Heart right ventricle (tissue), 16 donors: ENCODE data around the gene SLC35A1. TPM values are rescaled to one million over a fixed set of nuclear protein-coding genes. Genes with fewer than 3 reads are reported as not detected.

ENCODE experiments used
- ATAC-seq, 8 donors: fragments of 200-7000 bp; cut with Tn5 transposase; one replicate each; pipeline ENCODE4 v1.9.1; 2020; ENCODE audit warnings: mild to moderate bottlenecking in 8 of 8, moderate library complexity in 8 of 8, moderate number of reproducible peaks in 1 of 8
- DNase-seq, 2 donors: peaks; one replicate each; pipeline ENCODE4 v3.0.0-alpha.2; 2020
- H3K27ac ChIP-seq, 10 donors: fragments of 200-600 bp; sonication (generic) in 2 of 10; one replicate each; pipeline versions ENCODE4 v1.5.0 to v1.8.0; 2020 to 2022; ENCODE audit warnings: mild to moderate bottlenecking in 3 of 10
- H3K27me3 ChIP-seq, 7 donors: fragments of 200-600 bp; one replicate each; pipeline ENCODE4 v1.8.0; 2021 to 2022; ENCODE audit warnings: mild to moderate bottlenecking in 2 of 7
- H3K36me3 ChIP-seq, 9 donors: fragments of 200-600 bp; sonication (generic) in 1 of 9; one replicate each; pipeline versions ENCODE4 v1.5.0 to v1.8.0; 2020 to 2022; ENCODE audit warnings: mild to moderate bottlenecking in 2 of 9
- H3K4me1 ChIP-seq, 9 donors: fragments of 200-600 bp; sonication (generic) in 1 of 9; one replicate each; pipeline versions ENCODE4 v1.5.0 to v1.8.0; 2020 to 2022; ENCODE audit warnings: mild to moderate bottlenecking in 4 of 9
- H3K4me3 ChIP-seq, 10 donors: fragments of 200-600 bp; sonication (generic) in 2 of 10; one replicate each; pipeline versions ENCODE4 v1.5.0 to v1.8.0; 2020 to 2022; ENCODE audit warnings: mild to moderate bottlenecking in 7 of 10, moderate library complexity in 2 of 10
- H3K9me3 ChIP-seq, 11 donors: fragments of 200-600 bp in 10 of 11; sonication (generic) in 2 of 11; one replicate each; pipeline versions ENCODE4 v1.5.0 to v1.8.0; 2013 to 2022; ENCODE audit warnings: mild to moderate bottlenecking in 2 of 11, control low read depth in 1 of 11, moderate library complexity in 1 of 11
- WGBS, 2 donors: extraction: QIAGEN DNeasy Blood & Tissue Kit; methylation state at CpG; one replicate each; pipeline ENCODE4 v1.1.7; 2013; ENCODE audit warnings: inconsistent platforms in 1 of 2; 5-methylcytosine and 5-hydroxymethylcytosine counted together
- intact Hi-C, 10 donors: fragments of 100-400 bp; cut with DNase I; formaldehyde crosslinking; loops; one replicate each; pipeline versions ENCODE4 v1.11.1 to v1.14.2; 2022
- long read RNA-seq, 3 donors: library from polyadenylated mRNA; unstranded; transcript quantifications; one replicate each; pipeline ENCODE4 v2.0.0, GENCODE V29; 2020 to 2021
- polyA plus RNA-seq, 2 donors: library from polyadenylated mRNA; stranded (reverse); fragments of 200-250 nt; gene quantifications; one replicate each; pipeline ENCODE4 v1.2.3, GENCODE V29; 2013
- total RNA-seq, 10 donors: library from RNA; stranded (reverse); fragmentation: NEBNext Ultra II Directional in 3 of 10; extraction: Animal tissue kit (Norgen Biotek cat#: 25700) in 3 of 10; gene quantifications; one replicate each; pipeline versions ENCODE4 v1.2.1 to v1.2.4, GENCODE V29; 2021 to 2023
- TF ChIP-seq, protein P1 (sequence below), 9 donors: fragments of 200-600 bp; sonication (generic) in 2 of 9; IDR thresholded peaks; one replicate each; pipeline versions ENCODE4 v1.5.0 to v1.8.0; 2021 to 2022; ENCODE audit warnings: antibody characterized with exemption in 9 of 9, mild to moderate bottlenecking in 5 of 9, moderate library complexity in 1 of 9
- donor health status: Arrhythmogenic right ventricular cardiomyopathy.
- donor health status: ischemic (EF 13 %, LVEDD 7.1; RV severe dilation, severe dysfunction).
- donor health status: healthy with polysubstance abuse.
- donor health status: DM: no; HTN: yes; CAD: no.
- donor health status: DM: no; HTN: no; CAD: no.
- donor health status: ischemic (EF 25% LVEDD 6.9; RV normal size, moderate dysfunction).
- donor health status: ischemic (EF 25% LVEDD 5.7; RV mildly dilated, moderate dysfunction).
- donor health status: healthy.
- donor health status: DM: yes; HTN: yes; CAD: no.
- donor health status: Ischemic cardiomyopathy.
- donor health status: ischemic (EF 35%, LVEDD 5.7; RV mildly dilated, moderate dysfunction).
- donor health status: nonischemic (EF 11% LVEDD 7.7; RV severe dilation, severe dysfunction).
- donor health status: DM: yes; HTN: yes; CAD: no.
- donor health status: PGD.
- donor health status: ischemic (EF 29% LVEDD 5.4; RV normal size, mild dysfunction).
- donor health status: nonischemic (EF 23%, LVEDD 6.1; RV moderate dilation, normal function).

Gene SLC35A1, protein sequence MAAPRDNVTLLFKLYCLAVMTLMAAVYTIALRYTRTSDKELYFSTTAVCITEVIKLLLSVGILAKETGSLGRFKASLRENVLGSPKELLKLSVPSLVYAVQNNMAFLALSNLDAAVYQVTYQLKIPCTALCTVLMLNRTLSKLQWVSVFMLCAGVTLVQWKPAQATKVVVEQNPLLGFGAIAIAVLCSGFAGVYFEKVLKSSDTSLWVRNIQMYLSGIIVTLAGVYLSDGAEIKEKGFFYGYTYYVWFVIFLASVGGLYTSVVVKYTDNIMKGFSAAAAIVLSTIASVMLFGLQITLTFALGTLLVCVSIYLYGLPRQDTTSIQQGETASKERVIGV
- total RNA-seq: 10 to 100 TPM in 4 of 10 donors, 1 to 10 TPM in 6; 7.0 to 13.2 (median 9.7) TPM
- 10 to 100 TPM in 1 of 2 donors, 1 to 10 TPM in 1; 9.9 to 23.0 TPM for polyA plus RNA-seq
- long read RNA-seq, donor 1, transcript SLC35A1-201 (8 exons, 1,851 nt): major isoform, 9 of 10 reads
- long read RNA-seq, donor 1, partial matches to known transcripts: 0 of 10 reads
- long read RNA-seq, donor 1, other reads (novel, unspliced or antisense): 1 of 10 reads
- long read RNA-seq, donor 2, transcript SLC35A1-201 (8 exons, 1,851 nt): major isoform, 13 of 16 reads
- long read RNA-seq, donor 2, partial matches to known transcripts: 2 of 16 reads
- long read RNA-seq, donor 2, other reads (novel, unspliced or antisense): 1 of 16 reads
- long read RNA-seq, donor 3, transcript SLC35A1-201 (8 exons, 1,851 nt): major isoform, 19 of 30 reads
- long read RNA-seq, donor 3, partial matches to known transcripts: 1 of 30 reads
- long read RNA-seq, donor 3, other reads (novel, unspliced or antisense): 10 of 30 reads

DNA sequence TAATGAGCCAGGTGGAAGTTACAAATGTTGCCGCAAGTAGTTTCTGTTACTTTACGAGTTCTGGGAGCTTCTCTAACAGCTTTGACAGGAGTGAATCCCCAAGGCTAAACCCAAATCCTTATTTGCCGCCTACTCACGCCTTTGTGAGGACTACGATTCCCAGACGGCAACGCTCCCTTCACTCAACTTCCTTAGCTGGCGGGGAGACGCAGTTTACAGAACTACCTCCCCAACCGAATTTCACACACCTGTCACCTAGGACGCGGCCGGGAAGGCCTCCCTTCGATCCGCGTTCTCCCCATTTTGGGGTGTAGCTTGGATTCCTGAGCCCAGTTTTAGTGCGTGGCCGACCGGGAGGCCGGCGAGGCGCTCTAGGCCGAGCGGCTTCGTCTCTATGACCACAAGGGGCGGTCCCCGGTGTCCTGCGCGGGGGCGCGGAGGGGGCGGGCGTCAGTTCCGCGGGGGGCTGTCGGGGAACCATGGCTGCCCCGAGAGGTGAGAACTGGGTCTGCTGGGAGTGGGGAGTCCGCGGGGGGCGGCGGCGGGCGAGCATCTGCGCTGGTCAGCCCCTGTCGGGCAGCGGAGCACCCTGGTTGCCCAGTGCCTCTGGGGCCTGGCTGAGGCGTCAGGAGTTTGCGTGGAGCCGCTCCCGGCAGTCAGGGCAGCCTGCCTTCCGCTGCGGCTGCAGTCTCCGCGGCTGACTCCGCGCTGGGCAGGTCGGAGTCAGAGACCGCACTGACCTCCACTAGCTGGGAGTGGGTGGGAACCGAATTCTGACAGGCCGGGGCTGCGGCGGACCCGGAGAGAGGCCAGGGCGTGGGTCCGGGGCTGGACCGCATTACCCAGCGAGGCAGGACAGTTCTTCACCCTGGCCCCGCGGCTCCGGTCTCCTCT lies at the start of gene SLC35A1:
Gene SLC35A1, plus strand, starts transcription at position 450 of the 894 bp plus-strand sequence. Its CDS starts 30 bp downstream, at position 480.
- Histone ChIP-seq H3K36me3 (peaks cover 0 to 7% (median 0%) of the 10 kb centered on the region in 9 donors), H3K27me3 (peaks cover 0 to 4% (median 0%) of the 10 kb centered on the region in 7 donors), H3K9me3 (no peaks in the 10 kb centered on the region), H3K27ac (peak within 1 kb of the TSS; percentile 74 to 99 (median 95)), H3K4me1 (peaks cover 2 to 13% (median 9%) of the 10 kb centered on the region in 9 donors), H3K4me3 (peak within 1 kb of the TSS; percentile 55 to 94 (median 86))
- peak; percentile 88 for DNase-seq
- intact Hi-C loops: loop anchor here in 5 of 10 donors (5.0 to 10.0 kb wide), 6 partner anchors 60 to 222 kb away; partner anchors contain the start of genes CFAP206 (in 1 of the 5) and SMIM8 (in 1 of the 5)
- peak; percentile 99 to 100 (median 99) for ATAC-seq
- WGBS, 2 donors: 1% methylated on average over 66 to 70 of the region's 70 CpGs
- TF ChIP-seq, protein P1, sequence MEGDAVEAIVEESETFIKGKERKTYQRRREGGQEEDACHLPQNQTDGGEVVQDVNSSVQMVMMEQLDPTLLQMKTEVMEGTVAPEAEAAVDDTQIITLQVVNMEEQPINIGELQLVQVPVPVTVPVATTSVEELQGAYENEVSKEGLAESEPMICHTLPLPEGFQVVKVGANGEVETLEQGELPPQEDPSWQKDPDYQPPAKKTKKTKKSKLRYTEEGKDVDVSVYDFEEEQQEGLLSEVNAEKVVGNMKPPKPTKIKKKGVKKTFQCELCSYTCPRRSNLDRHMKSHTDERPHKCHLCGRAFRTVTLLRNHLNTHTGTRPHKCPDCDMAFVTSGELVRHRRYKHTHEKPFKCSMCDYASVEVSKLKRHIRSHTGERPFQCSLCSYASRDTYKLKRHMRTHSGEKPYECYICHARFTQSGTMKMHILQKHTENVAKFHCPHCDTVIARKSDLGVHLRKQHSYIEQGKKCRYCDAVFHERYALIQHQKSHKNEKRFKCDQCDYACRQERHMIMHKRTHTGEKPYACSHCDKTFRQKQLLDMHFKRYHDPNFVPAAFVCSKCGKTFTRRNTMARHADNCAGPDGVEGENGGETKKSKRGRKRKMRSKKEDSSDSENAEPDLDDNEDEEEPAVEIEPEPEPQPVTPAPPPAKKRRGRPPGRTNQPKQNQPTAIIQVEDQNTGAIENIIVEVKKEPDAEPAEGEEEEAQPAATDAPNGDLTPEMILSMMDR (IDR thresholded peaks at IDR 0.05): peak in 8 of 9 donors; percentile 6 to 34 (median 28)

DNA sequence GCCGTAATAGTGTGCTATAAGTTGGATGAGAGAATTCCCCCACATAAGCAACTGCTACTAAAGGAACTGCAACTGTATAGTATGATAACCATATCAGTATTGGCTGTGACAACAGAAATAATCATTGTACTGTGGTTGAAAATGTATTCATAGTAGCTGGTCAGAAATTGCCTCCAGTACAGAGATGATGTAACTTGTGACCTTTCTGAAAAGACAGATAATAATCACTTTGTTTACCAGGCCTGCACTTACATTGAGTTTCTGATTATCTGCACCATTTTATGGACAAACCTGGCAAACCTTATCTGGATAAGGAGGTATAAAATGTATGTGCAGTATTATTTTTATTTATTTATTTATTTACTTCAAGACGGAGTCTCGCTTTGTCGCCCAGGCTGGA lies 46.0 kb upstream of the SLC35A1 start:
- no peaks in the 10 kb centered on the region for H3K27me3 ChIP-seq
- no peak overlapping the region for H3K27ac ChIP-seq
- TF ChIP-seq, protein P1 (IDR thresholded peaks at IDR 0.05): no peak
- intact Hi-C loops: no loop called here
- WGBS, 2 donors: 92 to 95% methylated on average over 4 of the region's 4 CpGs
- no peaks in the 10 kb centered on the region for H3K9me3 ChIP-seq
- no peaks in the 10 kb centered on the region for H3K36me3 ChIP-seq
- ATAC-seq (no peak), DNase-seq (no peak)
- no peaks in the 10 kb centered on the region for H3K4me1 ChIP-seq
- H3K4me3 ChIP-seq: no peak overlapping the region

DNA sequence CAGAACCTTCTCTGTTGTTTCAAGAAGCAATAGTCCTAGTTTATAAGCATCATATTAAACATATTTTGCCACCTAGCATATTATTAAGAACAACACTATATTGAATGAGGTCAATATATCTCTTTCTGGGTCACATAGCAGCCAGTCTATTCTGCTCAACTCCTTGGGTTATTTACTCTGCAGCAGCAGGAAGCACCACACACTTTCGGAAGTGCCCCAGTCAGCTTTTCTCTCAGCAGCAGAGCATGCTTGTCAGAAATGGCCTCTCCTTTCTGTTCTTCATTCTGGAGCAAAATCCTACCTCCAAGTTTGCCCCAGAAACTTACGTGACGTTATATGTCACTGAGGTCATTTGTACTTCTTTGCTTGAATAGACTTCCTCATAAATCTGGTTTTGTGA lies 42.3 kb upstream of the SLC35A1 start:
- ATAC-seq (no peak), DNase-seq (no peak)
- Histone ChIP-seq H3K9me3 (no peaks in the 10 kb centered on the region), H3K27me3 (no peaks in the 10 kb centered on the region), H3K27ac (no peak overlapping the region), H3K36me3 (no peaks in the 10 kb centered on the region), H3K4me1 (no peaks in the 10 kb centered on the region), H3K4me3 (no peak overlapping the region)
- TF ChIP-seq, protein P1 (IDR thresholded peaks at IDR 0.05): no peak
- intact Hi-C loops: no loop called here
- 70 to 72% methylated on average over 3 of the region's 3 CpGs for WGBS, 2 donors
